Stimulated activated CD8-positive, alpha-beta memory T cell treated with anti-CD3 and anti-CD28 coated beads, Interleukin-4, amount 100 ng/mL, for 4 hours (primary cell): Measurements from ENCODE around the gene SMARCC1.

Experiments used
- DNase-seq, 2 donors: peaks; one replicate each; pipeline ENCODE4 v3.0.0-alpha.2; 2020; ENCODE audit warnings: low read depth in 2 of 2, low spot score in 1 of 2

Gene SMARCC1

GRCh38 chr3:47705391-47705790, 76.3 kb downstream of the SMARCC1 start:
- no peak for DNase-seq

GRCh38 chr3:47704237-47704612, 77.5 kb downstream of the SMARCC1 start:
- DNase-seq: no peak

GRCh38 chr3:47701388-47701787, 80.3 kb downstream of the SMARCC1 start:
- DNase-seq: no peak

GRCh38 chr3:47692158-47692557, 89.5 kb downstream of the SMARCC1 start:
- no peak for DNase-seq

- no peak for DNase-seq
These were observed 93.2 kb downstream of the SMARCC1 start for GRCh38 chr3:47688488-47688887.

- DNase-seq: no peak
These were observed 96.7 kb downstream of the SMARCC1 start for GRCh38 chr3:47685037-47685436.

GRCh38 chr3:47681016-47681415, 100.7 kb downstream of the SMARCC1 start:
- DNase-seq: no peak

- DNase-seq: no peak
These were observed 103.0 kb downstream of the SMARCC1 start for GRCh38 chr3:47678446-47679338.

- DNase-seq: no peak
These were observed 112.5 kb downstream of the SMARCC1 start for GRCh38 chr3:47669026-47669749.

GRCh38 chr3:47666118-47666517, 115.6 kb downstream of the SMARCC1 start:
- no peak for DNase-seq

- DNase-seq: no peak
These were observed 117.2 kb downstream of the SMARCC1 start for GRCh38 chr3:47664519-47664918.

- DNase-seq: no peak
These were observed 118.0 kb downstream of the SMARCC1 start for GRCh38 chr3:47663630-47664240.

GRCh38 chr3:47661121-47661752, 120.5 kb downstream of the SMARCC1 start:
- DNase-seq: no peak

- no peak for DNase-seq
These were observed 123.2 kb downstream of the SMARCC1 start for GRCh38 chr3:47658444-47658843.

- DNase-seq: no peak
These were observed 129.6 kb downstream of the SMARCC1 start for GRCh38 chr3:47652142-47652541.

GRCh38 chr3:47650294-47650693, 131.4 kb downstream of the SMARCC1 start:
- no peak for DNase-seq

- no peak for DNase-seq
These were observed 134.1 kb downstream of the SMARCC1 start for GRCh38 chr3:47647550-47647949.

GRCh38 chr3:47646362-47646761, 135.3 kb downstream of the SMARCC1 start:
- no peak for DNase-seq

- no peak for DNase-seq
These were observed 136.1 kb downstream of the SMARCC1 start for GRCh38 chr3:47645551-47645950.

GRCh38 chr3:47643092-47643491, 138.6 kb downstream of the SMARCC1 start:
- DNase-seq: no peak

- no peak for DNase-seq
These were observed 140.0 kb downstream of the SMARCC1 start for GRCh38 chr3:47641739-47642138.
